GM12873 (cell line): ENCODE measurements around the gene TPPP.

Experiments used
- CTCF ChIP-seq: IDR thresholded peaks from 2 replicates; pipeline ENCODE4 v1.5.1; 2012; ENCODE audit warnings: low read depth, mild to moderate bottlenecking, moderate library complexity, low read length, control low read depth; ENCODE audit not compliant: insufficient read depth; ENCODE audit errors: missing control alignments

TPPP gene

GRCh38 chr5:647311-647710 is 45.8 kb downstream of the TPPP start:
- no peak for TF ChIP-seq CTCF

GRCh38 chr5:646396-647201 is 46.6 kb downstream of the TPPP start:
- TF ChIP-seq CTCF, result no peak

GRCh38 chr5:645421-645820 is 47.7 kb downstream of the TPPP start:
- TF ChIP-seq CTCF, result no peak

- no peak for TF ChIP-seq CTCF
Observed at GRCh38 chr5:644971-645370, 48.2 kb downstream of the TPPP start.

- TF ChIP-seq CTCF, result no peak
Observed at GRCh38 chr5:644509-644908, 48.6 kb downstream of the TPPP start.

GRCh38 chr5:643811-644271 is 49.3 kb downstream of the TPPP start:
- no peak for TF ChIP-seq CTCF

- no peak for TF ChIP-seq CTCF
Observed at GRCh38 chr5:643351-643801, 49.8 kb downstream of the TPPP start.
